Stimulated activated CD8-positive, alpha-beta memory T cell treated with anti-CD3 and anti-CD28 coated beads, Interleukin-7, amount 100 ng/mL, for 48 hours (primary cell): Measurements from ENCODE around the gene PRTFDC1.
"Not testable (repeated sequence)": the region's sequence is repeated elsewhere in the genome, so short reads cannot be mapped to it uniquely, and the experiment has no call there.

Source experiments
- DNase-seq, 2 donors: peaks; one replicate each; pipeline ENCODE4 v3.0.0-alpha.2; 2020; ENCODE audit warnings: low read depth in 1 of 2; ENCODE audit errors: extremely low read depth in 1 of 2

Gene PRTFDC1

GRCh38 chr10:24966962-24967481 lies 14.6 kb upstream of the PRTFDC1 start:
- no peak for DNase-seq

GRCh38 chr10:24965051-24965450 lies 12.6 kb upstream of the PRTFDC1 start:
- no peak for DNase-seq

- DNase-seq, result no peak
Measured at GRCh38 chr10:24963521-24964041, 11.2 kb upstream of the PRTFDC1 start.

GRCh38 chr10:24962995-24963394 lies 10.6 kb upstream of the PRTFDC1 start:
- DNase-seq, result no peak

DNA sequence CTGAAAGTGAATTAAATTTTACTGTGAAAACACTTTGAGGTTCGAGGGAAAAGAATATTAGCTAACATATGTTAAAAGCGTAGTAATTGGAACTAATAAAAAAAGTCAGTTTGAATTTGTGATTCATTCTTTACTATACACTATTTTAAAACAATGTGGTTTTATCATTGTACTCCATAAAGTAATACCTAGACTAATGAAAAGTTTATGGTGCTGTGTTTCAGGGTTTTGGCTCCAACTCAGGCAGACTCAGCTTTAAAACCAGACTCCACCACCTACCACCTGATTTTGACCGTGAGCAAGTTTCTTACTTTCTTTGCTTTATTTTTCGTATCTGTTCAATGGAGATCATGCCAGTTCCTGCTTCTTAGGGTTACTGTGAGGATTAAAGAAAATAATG lies 9.2 kb upstream of the PRTFDC1 start:
- no peak for DNase-seq

DNA sequence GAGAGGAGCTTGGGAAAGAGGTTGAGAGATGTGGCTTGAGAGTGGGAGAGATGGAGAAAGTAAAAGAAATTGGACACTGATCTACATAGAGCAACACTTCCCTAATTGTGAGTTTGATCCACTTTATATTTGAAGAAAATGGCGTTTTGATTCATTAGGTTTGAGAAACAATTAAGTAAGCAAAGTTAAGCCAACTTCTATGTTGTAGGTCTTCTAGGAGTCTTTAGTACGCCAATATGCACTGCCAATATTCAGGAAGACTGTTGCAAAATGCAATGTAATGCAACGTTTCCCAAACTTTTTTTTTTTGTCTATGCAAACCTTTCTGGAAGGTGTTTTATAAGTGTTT lies 7.0 kb upstream of the PRTFDC1 start:
- DNase-seq, result no peak

GRCh38 chr10:24958721-24959381 lies 6.4 kb upstream of the PRTFDC1 start:
- DNase-seq, result no peak

DNA sequence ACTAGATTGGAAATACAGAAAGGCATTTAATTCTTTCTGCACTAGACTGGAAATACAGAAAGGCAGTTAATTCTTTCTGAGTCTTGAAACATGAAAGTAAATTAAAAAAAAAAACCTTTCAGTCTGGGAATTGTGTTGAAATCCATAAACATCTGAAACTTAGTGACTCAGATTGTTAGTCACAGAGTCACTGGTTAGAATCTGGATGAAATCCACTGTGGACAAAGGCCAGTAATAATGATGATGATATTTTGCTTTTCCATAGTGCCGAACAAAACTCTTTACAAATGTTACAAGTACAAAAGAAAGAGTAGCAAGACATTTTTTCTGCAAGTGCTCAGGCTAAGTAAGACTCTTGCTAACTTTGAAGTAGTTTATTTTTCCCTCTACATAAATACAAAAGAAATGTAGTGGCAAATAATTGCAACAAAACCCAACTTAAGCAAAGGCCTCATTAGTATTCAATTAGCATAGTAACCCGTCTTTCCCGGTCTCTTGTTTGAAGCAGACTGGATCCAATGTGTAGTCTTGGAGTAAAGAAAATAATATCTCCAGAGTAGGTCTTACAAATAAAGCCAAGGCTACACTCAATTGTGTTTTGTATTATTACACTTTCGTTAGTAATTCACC lies 5.8 kb upstream of the PRTFDC1 start:
- DNase-seq, result no peak

GRCh38 chr10:24957624-24958051 lies 5.2 kb upstream of the PRTFDC1 start:
- not testable (repeated sequence) for DNase-seq

DNA sequence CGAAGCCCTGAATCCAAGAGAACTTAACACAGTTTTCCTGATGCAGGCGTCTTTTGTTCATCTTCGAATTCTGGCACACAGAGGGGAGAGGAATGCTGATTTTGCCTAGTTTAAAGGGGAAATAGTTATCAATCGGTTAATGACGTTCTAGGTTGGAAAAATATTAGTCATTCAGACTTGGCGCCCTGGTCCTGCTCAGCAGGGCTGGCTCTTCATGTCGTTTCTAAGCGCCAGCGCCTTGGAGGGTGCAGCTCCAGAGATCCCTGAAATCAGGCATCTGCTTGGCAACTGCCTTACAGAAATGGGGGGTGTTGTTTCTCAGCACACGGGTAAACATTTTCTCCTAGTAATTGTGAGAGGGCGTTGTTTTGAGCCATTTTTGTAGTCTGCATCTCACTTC lies 1.3 kb upstream of the PRTFDC1 start:
- DNase-seq, result no peak

- peak in 1 of 2 donors; percentile 9 for DNase-seq
Measured at GRCh38 chr10:24952707-24953645, 570 bp upstream of the PRTFDC1 start.

DNA sequence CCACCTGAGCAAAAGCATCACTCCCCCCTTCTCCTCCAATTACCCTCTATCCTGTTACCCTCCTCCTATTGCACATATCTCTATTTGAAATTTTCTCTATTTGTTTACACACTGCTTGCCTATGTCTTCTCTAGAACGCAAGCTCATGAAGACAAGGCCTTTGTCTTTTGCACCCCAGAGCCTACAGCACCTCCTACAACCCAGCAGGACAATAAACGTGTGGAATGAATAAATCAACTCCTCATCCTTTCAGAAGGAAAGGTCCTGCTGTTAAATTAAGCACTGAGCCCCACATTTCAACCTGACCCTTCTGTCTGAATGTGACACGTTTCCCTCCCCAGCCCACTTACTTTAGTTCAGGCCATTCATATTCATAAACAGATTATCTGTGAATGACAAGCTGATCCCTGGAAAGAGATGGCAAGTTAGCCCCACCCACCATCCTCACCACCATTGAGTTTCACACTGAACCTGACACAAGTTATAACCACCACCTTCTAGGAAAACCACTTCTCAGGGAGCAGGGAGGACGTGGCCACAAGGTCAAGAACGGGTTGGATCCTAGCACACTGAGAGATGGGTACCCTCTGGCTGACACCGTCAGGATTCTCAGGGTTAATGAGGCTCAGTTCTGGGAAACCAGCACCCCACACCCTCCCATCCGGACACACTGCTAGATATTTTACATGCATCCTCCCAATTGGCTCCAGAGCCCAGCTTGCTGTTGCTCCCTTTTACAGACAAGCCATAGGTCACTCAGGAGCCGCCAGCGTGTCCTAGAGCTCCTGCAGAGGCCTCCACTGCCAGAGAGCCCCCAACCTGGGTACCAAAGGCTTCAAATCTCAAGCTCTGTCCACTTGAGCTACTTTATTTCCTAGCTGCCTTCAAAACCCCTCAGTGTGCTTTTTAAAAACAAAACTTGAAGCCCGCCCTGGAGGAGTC lies 934 bp downstream of the PRTFDC1 start:
- peak in 1 of 2 donors; percentile 28 for DNase-seq

- DNase-seq, result no peak
Measured at GRCh38 chr10:24950439-24950838, 2.0 kb downstream of the PRTFDC1 start.

- DNase-seq, result no peak
Measured at GRCh38 chr10:24949616-24950015, 2.8 kb downstream of the PRTFDC1 start.

GRCh38 chr10:24947304-24948097 lies 4.9 kb downstream of the PRTFDC1 start:
- no peak for DNase-seq

DNA sequence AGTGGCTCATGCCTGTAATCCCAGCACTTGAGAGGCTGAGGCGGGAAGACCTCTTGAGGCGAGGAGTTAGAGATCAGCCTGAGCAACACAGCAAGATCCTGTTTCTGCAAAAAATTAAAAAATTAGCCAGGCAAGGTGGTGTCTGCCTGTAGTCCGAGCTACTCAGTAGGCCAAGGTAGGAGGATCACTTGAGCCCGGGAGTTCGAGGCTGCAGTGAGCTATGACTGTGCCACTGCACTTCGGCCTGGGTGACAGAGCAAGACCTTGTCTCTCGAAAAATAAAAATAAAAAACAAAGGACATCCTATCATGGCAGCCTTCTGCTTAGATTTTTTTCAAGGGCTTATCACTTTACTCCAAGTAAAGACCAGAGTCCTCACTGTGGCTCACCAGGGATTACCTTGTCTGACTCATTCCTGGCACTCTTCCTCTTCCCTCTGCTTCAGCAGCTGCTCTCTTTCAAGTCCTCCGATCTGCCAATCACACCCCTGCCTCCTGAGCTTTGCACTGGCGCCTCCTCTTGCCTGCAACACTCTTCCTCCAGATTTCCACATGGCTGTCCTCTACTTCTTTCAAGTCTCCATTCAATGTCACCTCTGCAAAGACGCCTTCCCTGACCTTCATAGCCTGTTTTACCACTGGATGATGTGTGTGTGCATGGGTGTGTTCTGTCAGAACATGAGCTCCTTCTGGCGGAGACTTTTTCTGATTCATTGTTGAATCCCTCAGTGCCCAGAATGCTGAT lies 7.7 kb downstream of the PRTFDC1 start:
- no peak for DNase-seq

DNA sequence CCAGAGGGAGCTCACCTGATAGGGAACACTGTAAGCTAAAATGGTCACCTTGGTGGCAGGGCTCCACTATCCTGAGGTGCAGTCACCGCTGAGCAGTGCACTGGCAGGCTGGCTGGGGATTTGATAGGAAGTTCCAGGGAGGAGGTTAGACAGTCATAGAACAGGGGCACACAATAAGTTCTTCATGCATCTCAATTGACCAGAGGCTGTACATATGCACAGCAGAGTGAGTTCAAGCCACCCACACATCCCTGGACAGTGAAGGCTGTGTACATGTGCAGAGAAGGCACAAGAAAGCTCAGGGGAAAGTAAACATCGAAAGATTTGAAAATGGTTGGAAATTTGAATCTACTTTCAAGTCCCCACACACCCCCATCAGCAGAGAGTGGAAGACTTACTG lies 13.9 kb downstream of the PRTFDC1 start:
- no peak for DNase-seq

GRCh38 chr10:24938076-24938475 lies 14.3 kb downstream of the PRTFDC1 start:
- DNase-seq, result no peak
